GM21529 (cell line): ENCODE data around the gene MMP7.
"Not testable (repeated sequence)": the region's sequence is repeated elsewhere in the genome, so short reads cannot be mapped to it uniquely, and the experiment has no call there.

Experiments used
- ATAC-seq: cut with Tn5 transposase; IDR thresholded peaks from one replicate; pipeline ENCODE4 v1.9.1; 2021; ENCODE audit not compliant: unreplicated experiment

Gene MMP7

DNA sequence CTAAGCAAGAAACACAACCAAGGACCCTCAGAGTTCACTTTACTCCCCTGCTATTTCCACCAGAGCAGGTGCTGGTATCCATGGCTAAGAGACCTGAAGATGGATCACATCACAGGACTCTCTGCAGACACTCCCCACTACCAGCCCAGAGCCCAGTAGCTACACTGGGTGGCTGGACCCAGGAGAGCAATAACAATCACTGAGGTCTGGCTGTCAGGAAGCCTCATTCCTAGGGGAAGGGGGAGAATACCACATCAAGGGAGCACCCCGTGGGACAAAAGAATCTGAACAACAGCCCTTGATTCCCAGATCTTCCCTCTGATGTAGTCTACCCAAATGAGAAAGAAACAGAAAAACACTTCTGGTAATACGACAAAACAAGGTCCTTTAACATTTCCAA is 9.0 kb upstream of the MMP7 start:
- no peak for ATAC-seq

DNA sequence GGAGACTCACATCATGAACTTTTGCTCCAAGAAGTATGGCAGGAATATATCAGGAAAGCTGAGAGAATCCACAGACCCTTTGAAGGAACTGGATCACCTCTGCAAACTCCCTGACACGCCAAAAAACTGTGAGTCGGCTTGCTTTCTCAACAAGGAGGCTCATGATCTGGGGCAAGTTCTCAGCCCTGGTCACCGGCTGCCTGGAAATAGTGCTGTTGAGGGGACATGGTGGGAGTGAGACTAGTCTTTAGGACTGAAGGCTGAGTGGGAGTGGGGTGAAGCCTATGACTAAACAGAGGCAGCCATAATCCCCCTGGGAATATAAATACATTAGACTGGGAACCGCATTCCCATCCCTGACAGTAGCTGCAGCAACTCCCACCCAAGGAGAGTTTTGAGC is 8.4 kb upstream of the MMP7 start:
- ATAC-seq = no peak

DNA sequence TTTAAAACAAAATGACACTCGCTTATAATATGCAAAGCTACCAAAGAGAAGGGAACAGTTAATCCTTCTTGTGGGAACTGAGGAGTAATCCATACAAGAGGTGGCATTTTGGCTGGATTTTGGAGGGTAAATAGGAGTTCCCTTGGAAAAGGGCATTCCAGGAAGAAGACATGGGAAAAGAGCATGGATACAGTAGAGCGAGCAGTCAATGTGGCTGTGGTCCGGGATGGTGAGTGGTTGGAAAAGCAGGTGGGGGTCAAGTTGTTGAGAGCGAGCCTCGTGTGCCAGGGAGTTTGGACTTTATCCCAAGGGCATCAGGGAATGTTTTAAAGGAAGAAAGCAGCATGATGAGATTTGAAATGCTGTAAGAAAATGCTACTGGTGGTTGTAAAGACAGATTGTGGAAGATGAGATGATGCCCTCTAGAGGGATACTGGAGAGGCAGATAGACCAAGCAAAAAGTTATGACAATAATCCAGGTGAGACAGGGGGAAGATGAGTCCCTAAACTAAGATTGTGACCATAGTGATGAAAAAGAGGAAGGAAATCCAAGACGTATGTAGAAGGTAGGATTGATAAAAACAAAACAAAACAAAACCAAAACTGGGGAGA is 3.8 kb upstream of the MMP7 start:
- ATAC-seq = no peak

DNA sequence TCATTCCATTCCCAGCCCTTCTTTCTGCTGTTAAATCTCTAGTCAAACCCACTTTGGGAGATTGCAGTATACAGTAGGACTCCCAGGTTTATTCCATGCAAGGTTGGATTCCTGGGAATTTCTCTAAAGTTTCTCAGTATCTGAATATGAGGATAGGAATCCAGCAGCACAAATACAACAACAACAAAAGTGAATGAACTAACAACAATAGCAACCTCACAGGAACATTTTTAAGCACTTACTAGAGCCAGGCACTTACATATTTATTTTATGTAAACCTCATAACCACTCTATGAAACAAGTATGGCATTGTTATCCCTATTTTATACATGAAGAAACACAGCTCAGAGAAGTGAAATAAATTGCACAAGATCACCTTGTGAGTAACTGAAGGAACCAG is 1.9 kb downstream of the MMP7 start:
- no peak for ATAC-seq

DNA sequence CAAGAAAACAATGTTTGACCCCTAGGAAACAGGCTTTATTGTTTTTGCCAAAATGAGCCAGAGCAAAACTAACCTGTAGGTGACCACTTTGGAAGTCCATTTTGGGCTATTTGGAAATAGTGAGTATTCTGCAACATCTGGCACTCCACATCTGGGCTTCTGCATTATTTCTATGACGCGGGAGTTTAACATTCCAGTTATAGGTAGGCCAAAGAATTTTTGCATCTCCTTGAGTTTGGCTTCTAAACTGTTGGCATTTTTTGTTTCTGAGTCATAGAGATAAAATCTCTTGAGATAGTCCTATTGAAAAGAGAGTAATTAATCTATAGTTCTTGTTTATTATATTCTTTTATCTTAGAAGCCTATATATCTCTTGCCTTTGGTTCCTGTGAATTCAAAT is 2.9 kb downstream of the MMP7 start:
- ATAC-seq = no peak

DNA sequence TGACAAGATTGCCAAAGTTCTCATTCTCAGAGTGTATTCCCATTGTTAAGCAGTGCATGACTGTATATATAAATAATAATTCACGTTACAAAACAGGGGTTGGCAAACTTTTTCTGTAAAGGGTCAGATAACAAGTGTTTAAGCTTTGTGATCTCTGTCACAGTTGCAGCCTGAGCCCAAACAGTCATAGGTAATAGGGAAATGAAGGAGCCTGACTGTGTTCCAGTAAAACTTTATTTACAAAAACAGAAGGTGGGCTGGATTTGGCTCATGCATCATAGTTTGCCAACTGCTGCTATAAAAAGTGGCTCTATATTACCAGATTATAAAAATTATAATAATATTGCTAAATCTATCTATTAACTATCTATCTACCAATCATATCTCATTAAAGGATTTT is 3.5 kb downstream of the MMP7 start:
- no peak for ATAC-seq

DNA sequence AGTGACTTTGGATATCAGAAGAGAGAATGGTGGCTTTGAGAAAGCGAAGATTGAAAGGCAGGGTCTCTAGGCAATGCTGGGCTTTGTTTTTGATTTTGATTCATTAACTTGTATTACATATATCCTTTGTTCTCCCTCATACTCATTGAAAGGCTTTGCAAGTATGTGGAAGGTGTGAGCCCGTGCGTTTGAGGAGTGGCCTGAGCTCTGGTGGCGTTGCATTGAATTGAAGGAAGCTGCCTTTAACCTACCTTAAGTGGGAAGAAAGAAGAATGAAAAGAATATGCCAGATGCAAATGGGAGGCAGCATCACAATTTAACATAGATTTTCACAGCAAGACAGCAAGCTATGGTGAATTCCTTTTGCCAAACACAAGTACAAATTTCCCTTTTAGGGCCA is 6.7 kb downstream of the MMP7 start:
- no peak for ATAC-seq

DNA sequence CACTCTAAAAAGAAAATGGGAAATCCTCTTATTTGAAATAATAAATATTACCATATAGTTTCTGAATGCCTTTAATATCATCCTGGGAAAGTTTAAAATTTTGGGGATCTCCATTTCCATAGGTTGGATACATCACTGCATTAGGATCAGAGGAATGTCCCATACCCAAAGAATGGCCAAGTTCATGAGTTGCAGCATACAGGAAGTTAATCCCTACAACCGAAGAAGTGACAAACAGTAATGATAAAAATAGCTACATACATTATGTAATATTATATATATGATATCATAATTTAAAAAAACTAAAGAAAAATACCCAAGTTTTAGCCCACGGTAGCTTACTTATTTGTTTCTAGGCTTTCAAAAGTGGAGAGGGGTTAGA is 7.4 kb downstream of the MMP7 start:
- ATAC-seq = no peak

DNA sequence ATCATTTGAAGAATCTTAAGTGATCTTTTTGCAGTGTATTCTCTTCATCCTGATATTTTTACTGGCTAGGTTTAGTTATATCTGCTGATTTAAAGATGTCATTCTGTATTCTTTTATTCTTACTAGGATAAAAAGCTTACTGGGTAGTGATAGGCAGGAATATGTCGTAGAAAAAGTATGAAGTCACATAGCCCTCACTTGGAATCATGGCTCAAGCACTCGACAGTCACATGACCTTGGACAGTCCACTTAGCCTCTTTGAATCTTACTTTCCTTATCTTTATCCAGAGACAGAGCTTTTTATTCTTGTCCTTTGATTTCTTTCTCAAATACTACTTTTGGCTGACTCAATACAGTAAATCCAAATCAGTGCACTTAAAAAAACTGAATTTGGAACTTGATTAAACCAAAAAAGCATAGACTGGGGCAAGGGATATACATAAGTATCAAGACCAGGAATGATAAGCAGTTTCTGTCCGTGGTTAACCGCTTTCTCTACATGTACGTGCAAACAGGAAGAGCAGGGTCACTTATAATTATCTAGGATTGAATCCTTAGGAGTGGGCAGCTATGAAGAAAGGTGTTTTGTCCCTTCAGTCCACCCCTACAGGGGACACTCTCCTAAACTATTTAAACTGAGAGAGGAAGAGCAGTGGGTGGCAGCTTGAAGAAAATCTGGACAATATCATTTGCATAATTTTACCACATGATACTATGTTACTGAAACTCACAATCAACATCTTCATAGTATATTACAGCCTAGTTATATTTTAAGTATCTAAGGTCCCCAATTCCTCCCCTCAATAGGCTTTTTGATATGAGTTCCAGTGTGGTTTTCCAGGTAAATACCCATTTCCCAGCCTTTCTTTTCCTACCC is 8.0 kb downstream of the MMP7 start:
- no peak for ATAC-seq

DNA sequence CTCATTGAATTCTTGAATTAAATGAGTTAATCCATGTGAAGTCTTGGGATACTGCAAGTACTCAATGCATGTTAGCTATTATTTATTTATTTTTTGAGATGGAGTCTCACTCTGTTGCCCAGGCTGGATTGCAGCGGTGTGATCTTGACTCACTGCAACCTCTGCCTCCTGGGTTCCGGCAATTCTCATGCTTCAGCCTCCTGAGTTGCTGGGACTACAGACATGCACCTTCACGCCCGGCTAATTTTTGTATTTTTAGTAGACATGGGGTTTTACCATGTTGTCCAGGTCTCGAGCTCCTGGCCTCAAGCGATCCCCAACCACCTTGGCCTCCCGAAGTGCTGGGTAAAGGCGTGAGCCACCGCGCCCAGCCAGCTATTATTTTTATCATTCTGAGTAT is 9.4 kb downstream of the MMP7 start:
- ATAC-seq = no peak

DNA sequence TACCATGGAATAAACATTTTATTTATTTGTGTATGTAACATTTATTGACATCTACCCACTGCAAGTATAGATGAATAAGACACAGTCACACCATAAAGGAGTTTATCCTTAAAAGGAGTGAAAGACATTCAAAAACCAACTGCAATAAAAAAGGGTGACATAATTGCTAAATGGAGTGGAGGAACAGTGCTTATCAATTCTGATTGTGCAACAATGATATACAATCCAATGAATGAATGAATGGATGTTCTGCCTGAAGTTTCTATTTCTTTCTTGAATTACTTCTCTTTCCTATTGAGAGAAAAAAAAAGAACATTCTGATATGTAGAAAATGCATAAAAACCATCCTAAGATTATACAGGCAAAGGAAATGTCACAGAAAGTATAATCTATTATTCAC is 10.0 kb downstream of the MMP7 start:
- ATAC-seq = no peak

DNA sequence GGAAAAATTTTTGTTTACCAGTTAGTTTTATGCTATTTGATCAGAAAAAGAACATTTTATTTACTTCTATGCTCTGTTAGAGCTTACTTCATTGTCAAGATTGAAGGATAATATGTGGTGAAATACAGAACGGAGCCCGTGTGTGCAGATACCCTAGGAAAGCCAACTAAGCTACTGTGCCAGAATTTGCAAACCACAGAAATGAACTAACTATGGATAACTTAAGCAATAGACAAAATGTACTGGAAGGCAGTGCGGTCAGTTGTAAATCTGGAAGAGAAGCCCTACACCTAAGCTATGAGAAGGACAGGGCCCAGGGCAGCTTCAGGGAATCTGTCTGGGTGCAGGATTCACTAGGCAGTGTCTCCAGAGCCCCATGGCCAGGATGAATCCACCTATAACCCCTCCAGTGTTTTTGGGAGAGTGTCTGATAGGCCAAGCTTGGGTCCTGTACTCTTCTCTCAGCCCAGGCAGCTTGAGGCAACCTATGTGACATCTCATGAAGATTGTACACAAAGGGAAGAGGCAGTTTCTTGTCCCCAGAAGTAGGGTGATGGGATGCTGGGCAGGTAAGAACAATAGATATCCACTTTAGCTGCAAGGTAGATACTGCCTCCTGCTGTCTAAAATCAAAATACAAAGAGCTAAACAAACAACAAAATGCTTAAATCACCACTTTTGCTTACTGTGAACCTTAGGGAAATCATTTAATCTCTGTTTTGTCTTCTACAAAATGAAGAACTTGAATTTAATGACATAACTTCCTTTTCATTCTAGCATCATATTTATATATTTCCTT is 12.1 kb downstream of the MMP7 start:
- ATAC-seq = no peak

DNA sequence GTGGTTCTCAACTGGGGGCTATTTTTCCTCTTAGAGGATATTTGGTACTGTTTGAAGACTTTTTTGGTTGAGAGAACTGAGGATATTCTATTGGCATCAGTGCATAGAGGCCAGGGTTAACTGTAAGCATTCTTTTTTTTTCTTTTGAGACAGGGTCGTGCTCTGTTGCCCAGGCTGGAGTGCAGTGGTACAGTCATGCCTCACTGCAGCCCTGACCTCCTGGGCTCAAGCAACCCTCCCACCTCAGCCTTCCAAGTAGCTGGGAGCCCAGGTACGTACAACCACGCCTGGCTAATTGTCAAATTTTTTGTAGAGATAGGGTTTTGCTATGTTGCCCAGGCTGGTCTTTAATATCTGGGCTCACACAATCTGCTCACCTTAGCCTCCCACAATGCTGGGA is 12.9 kb downstream of the MMP7 start:
- no peak for ATAC-seq

DNA sequence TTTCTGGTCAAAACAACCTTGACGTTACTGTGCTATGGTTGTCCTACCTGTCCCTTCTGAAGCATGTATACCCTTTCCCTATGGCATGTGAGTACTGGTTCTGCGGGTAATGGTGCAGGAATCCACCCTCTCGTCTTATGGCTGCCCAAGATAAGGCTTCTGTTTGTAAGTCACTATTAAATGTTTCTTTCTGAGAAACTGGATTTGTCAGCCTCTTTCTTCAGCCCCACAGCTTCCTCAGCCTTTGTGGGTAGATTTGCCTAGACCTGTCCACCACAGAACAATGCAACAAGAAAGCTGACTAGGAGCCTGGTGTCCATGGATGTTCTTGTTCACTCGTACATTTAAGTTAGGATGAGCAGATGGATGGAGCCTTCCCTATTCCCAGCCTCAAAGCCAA is 14.4 kb downstream of the MMP7 start:
- no peak for ATAC-seq

DNA sequence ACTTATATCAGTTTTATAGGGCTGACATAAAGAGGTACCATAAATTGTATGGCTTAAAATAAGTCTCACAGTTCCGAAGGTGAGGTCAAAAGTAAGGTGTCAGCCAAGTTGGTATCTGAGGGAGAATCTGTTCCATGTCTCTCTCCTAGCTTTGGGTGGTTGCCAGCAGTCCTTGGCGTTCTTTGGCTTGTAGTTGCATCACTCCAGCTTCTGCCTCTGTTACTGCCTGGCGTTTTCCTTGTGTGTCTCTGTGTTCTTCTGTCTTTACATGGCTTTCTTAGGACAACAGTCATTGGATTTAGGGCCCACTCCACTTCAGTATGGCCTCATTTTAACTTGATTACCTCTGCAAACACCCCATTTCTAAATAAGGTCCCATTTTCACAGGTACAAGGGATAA is 16.7 kb downstream of the MMP7 start:
- no peak for ATAC-seq

DNA sequence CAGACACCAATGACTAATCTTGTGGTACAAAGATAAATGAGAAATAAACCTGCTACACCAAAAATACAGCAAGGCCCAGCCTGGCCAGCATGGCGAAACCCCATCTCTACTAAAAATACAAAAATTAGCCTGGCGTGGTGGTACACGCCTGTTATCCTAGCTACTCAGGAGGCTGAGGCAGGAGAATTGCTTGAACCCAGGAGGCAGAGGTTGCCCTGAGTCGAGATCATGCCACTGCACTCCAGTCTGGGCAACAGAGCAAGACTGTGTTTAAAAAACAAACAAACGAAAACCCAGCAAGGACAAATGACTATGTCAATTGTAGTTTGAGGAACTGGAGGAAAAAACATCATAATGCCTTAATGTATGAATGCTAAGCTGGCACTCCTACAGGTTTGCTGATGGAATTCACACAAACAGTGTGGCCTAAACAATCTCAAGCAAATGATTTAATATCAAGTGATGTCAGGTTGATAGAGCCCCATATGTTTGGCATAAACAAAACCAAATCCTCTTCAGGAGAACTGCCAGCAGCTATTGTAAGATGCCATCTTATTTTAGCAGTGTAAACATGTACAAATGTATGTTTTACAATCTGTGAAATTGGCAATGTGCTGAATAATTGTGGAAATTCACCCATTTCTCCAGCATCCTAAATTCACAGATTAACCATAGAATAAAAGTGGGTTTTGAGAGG is 20.0 kb downstream of the MMP7 start:
- ATAC-seq = no peak

DNA sequence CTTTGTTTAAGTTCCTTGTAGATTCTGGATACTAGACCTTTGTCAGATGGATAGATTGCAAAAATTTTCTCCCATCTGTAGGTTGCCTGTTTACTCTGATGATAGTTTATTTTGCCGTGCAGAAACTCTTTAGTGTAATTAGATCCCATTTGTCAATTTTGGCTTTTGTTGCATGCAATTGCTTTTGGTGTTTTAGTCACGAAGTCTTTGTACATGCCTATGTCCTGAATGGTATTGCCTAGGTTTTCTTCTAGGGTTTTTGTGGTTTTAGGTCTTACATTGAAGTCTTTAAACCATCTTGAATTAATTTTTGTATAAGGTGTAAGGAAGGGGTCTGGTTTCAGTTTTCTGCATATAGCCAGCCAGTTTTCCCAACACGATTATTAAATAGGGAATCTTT is 27.7 kb downstream of the MMP7 start:
- not testable (repeated sequence) for ATAC-seq

DNA sequence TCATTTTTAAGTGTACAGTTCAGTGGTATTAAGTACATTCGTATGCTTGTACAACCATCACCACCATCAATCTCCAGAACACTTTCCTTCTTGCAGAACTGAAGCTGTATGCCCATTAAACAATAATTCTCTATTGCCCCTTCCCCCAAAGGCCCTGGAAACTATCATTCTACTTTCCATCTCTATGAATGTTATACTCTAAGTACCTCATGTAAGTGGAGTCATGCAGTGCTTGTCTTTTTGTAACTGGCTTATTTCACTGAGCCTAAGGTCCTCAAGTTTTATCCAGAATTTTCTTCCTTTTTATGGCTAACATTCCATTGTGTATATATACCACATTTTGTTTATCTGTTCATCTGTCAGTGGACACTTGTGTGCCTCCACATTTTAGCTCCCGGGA is 29.7 kb downstream of the MMP7 start:
- no peak for ATAC-seq

DNA sequence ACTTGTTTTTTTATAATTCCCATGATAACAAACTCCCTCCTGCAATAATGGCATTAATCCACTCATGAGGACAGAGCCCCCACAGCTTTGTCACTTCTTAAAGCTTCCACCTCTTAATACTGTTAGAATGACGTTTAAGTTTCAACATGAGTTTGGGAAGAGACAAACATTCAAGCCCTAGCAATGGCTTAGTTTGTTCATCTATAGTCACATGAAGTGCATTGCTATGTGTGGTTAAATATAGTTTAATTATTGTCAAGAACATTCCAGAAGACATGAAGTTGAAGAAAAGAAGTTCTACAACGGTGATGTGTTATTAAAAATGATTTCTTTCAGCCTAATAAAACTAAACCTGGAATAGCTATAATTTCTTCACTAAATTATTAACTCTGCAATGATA is 30.6 kb downstream of the MMP7 start:
- ATAC-seq = no peak

DNA sequence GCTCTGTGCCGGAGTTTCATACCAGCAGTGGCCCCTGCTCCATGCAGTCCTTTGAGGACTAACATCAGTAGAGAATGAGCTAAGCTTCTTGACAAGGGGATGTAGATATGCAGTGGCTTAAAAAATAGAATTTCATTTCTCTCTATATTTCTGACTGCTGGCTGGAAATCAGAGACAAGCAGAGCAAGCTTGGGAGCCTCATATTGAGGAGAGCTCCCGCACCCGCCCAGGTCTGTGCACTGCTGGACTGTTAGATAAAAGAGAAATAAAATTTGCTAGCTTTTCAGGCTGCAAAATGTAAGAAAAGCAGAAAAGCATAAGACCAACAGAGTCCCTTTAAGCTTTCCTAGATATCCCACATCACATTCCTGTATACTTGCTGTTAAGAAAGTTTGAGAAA is 31.4 kb downstream of the MMP7 start:
- no peak for ATAC-seq

DNA sequence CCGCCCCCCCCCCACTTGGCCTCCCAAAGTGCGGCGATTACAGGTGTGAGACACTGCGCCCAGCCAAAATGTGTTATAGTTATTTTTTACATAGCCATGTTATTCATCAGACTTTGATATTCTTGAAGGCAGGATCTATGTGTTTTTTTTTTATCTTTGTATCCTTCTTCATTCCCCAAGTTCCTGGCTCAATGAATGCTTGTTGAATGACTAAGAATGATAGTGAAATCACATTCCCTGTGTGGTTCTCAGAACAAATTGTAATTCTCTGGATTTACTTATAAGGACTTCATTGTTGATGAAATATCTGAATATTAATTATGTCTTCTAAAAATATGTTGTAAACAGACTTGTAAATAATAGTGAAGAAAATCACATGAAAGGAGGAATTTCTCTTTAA is 33.5 kb downstream of the MMP7 start:
- ATAC-seq = no peak
